ENCODE results near the gene HMMR. TPM values are rescaled to one million over a fixed set of nuclear protein-coding genes. Genes with fewer than 3 reads are reported as not detected.
A peak's percentile ranks its signal among the peaks of the same experiment; 100 is the strongest.

HMMR gene
- total and polyA plus RNA-seq, 7 donors, result 0.14 to 1.4 (median 0.49) TPM

DNA sequence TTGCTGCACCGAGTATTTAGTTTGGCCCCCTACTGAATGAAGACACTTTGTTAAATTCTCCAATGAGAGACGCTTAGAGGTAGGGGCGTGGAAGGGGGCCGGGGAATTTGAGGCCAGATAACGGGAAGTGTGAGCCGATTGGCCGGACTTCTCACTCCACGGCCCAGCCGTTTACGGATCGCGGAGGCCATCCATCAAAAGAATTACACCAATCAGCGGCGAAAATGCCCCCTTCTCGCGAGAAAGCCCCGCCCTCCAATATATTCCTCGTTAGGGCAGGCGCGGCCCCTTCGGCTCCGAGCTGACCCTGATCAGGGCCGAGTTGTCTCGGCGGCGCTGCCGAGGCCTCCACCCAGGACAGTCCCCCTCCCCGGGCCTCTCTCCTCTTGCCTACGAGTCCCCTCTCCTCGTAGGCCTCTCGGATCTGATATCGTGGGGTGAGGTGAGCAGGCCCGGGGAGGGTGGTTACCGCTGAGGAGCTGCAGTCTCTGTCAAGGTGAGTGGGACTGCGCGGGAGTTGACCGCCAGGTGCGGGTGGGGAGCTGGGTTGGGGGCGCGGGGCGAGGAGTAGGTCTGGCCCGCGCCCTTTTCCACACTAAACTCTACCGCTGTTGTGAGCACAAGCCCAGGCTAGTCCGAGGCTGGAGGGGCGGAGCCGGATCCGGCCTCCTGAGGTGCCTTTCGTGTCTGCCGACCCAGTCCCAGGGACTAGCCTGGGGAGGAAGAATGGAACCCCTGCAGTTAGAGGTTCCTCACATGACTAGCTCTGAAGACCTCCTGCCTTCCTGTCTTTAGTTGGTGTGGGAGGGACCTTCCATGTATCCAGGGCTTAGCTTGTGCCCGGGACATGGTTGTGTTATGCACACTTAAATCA lies 22.9 kb upstream of the HMMR start, which contains the start of gene CCNG1:
Gene CCNG1, plus strand, starts transcription at position 287 of the 874 bp plus-strand sequence. CDS start 1,662 bp downstream, outside the sequence.
- Histone ChIP-seq H3K4me3 (peak within 1 kb of the TSS; percentile 94), H3K36me3 (ENCODE audit: insufficient read depth in 1 of 2, low read depth in 1 of 2) (peaks cover 4 to 29% of the 10 kb centered on the region in 2 donors), H3K4me1 (peaks cover 38% of the 10 kb centered on the region), H3K27me3 (ENCODE audit: insufficient read depth in 3 of 3, low read length in 2 of 3) (no peaks in the 10 kb centered on the region), H3K9me3 (no peaks in the 10 kb centered on the region), H3K27ac (peak within 1 kb of the TSS; percentile 96)
- DNase-seq, result peak; percentile 91 to 95
- 0 to 1% (median 0%) methylated on average over 47 to 51 of the region's 51 CpGs for WGBS, 3 donors
- peak; percentile 85 to 94 (median 87) for ATAC-seq
- TF ChIP-seq, protein P1, sequence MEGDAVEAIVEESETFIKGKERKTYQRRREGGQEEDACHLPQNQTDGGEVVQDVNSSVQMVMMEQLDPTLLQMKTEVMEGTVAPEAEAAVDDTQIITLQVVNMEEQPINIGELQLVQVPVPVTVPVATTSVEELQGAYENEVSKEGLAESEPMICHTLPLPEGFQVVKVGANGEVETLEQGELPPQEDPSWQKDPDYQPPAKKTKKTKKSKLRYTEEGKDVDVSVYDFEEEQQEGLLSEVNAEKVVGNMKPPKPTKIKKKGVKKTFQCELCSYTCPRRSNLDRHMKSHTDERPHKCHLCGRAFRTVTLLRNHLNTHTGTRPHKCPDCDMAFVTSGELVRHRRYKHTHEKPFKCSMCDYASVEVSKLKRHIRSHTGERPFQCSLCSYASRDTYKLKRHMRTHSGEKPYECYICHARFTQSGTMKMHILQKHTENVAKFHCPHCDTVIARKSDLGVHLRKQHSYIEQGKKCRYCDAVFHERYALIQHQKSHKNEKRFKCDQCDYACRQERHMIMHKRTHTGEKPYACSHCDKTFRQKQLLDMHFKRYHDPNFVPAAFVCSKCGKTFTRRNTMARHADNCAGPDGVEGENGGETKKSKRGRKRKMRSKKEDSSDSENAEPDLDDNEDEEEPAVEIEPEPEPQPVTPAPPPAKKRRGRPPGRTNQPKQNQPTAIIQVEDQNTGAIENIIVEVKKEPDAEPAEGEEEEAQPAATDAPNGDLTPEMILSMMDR (IDR thresholded peaks at IDR 0.05), result no peak
- intact Hi-C loops (cut with DNase I), result loop anchor here in 1 of 2 donors (1.0 kb wide), 1 partner anchor 67 kb away; no protein-coding TSS in a partner anchor

DNA sequence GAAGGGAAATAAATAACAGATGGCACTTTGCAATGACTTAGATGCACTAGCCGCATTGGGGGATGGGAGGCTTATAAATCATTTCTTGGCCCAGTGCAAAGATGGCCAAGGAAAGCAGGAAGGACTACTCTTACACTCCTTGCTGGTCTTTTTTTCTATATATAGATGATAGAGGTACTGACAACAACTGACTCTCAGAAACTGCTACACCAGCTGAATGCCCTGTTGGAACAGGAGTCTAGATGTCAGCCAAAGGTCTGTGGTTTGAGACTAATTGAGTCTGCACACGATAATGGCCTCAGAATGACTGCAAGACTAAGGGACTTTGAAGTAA lies 21.4 kb upstream of the HMMR start:
- WGBS, 3 donors, result 13 to 30% (median 16%) methylated on average over 2 of the region's 2 CpGs
- peaks cover 5 to 43% of the 10 kb centered on the region in 2 donors for H3K36me3 ChIP-seq (ENCODE audit: insufficient read depth in 1 of 2, low read depth in 1 of 2)
- H3K27me3 ChIP-seq (ENCODE audit: insufficient read depth in 3 of 3, low read length in 2 of 3), result no peaks in the 10 kb centered on the region
- ATAC-seq, result peak; percentile 68 to 87 (median 80)
- H3K4me1 ChIP-seq, result peaks cover 38% of the 10 kb centered on the region
- intact Hi-C loops (cut with DNase I), result loop anchor here in 1 of 2 donors (1.0 kb wide), 1 partner anchor 20 kb away; no protein-coding TSS in a partner anchor
- peak in 1 of 2 donors; percentile 63 for DNase-seq
- H3K9me3 ChIP-seq, result no peaks in the 10 kb centered on the region
- H3K27ac ChIP-seq, result peak overlapping the region; percentile 96
- TF ChIP-seq, protein P1 (IDR thresholded peaks at IDR 0.05), result no peak
- peak overlapping the region; percentile 94 for H3K4me3 ChIP-seq

DNA sequence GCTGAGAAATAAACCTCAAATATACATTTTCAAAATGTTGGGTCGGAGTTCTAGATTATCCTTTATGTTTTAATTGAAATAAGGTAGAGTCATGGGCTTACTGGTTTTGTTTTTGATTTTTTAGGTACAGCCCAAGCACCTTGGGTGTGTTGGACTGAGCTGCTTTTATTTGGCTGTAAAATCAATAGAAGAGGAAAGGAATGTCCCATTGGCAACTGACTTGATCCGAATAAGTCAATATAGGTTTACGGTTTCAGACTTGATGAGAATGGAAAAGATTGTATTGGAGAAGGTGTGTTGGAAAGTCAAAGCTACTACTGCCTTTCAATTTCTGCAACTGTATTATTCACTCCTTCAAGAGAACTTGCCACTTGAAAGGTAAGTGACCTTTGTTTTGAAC lies 19.5 kb upstream of the HMMR start:
- TF ChIP-seq, protein P1 (IDR thresholded peaks at IDR 0.05), result no peak
- peak overlapping the region; percentile 56 for H3K4me3 ChIP-seq
- DNase-seq (no peak), ATAC-seq (no peak)
- H3K36me3 ChIP-seq (ENCODE audit: insufficient read depth in 1 of 2, low read depth in 1 of 2), result peaks cover 5 to 62% of the 10 kb centered on the region in 2 donors
- H3K9me3 ChIP-seq, result no peaks in the 10 kb centered on the region
- H3K27ac ChIP-seq, result peak overlapping the region; percentile 96
- H3K27me3 ChIP-seq (ENCODE audit: insufficient read depth in 3 of 3, low read length in 2 of 3), result no peaks in the 10 kb centered on the region
- intact Hi-C loops (cut with DNase I), result no loop called here
- WGBS, 3 donors, result 77 to 93% (median 78%) methylated on average over 3 of the region's 3 CpGs
- peaks cover 50% of the 10 kb centered on the region for H3K4me1 ChIP-seq

DNA sequence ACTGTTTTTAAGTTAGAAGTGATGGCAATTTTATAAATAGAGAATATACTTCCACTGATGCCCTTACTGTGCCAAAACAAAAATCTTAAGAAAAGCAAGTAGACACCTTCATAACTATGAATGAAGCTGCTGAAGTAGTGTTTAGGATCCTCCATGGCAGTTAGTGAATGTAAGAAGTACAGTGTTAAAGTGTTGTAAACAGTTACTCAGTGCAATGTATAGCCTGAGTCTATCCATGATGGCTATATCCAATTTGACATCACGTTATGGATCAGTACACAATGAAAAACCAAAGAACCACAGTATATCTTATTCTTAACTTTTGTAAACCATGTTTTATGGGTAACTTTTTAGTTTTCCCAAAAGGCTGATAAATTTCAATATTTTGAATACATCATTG lies 15.9 kb upstream of the HMMR start:
- ATAC-seq (no peak), DNase-seq (no peak)
- intact Hi-C loops (cut with DNase I), result no loop called here

More for the DNA sequence above, 15.9 kb upstream of the HMMR start:
- Histone ChIP-seq H3K27me3 (ENCODE audit: insufficient read depth in 3 of 3, low read length in 2 of 3) (no peaks in the 10 kb centered on the region), H3K4me3 (no peak overlapping the region), H3K4me1 (peaks cover 41% of the 10 kb centered on the region), H3K36me3 (ENCODE audit: insufficient read depth in 1 of 2, low read depth in 1 of 2) (peaks cover 5 to 97% of the 10 kb centered on the region in 2 donors), H3K27ac (peak overlapping the region; percentile 19), H3K9me3 (no peaks in the 10 kb centered on the region)
- WGBS, 3 donors, result 69 to 77% (median 75%) methylated on average over 1 of the region's 1 CpG
- TF ChIP-seq, protein P1 (IDR thresholded peaks at IDR 0.05), result no peak
